GM10248 (cell line): ENCODE data around the gene ARHGEF1.
"Not testable (repeated sequence)": the region's sequence is repeated elsewhere in the genome, so short reads cannot be mapped to it uniquely, and the experiment has no call there.

Source experiments
- CTCF ChIA-PET: fragments of 300-600 bp; sonication (Branson Sonifier 250); formaldehyde crosslinking; extraction: SDS; loops from one replicate; lab custom pipeline; 2021; ENCODE audit warnings: antibody characterized with exemption; lab: Yijun Ruan, JAX
- POLR2A ChIA-PET: fragments of 350-650 bp; sonication (Branson Sonifier 250); formaldehyde crosslinking; extraction: SDS; loops from one replicate; lab custom pipeline; 2020; ENCODE audit warnings: antibody characterized with exemption; lab: Yijun Ruan, JAX
- DNase-seq: peaks from one replicate; pipeline ENCODE4 v3.0.0; 2012; ENCODE audit errors: extremely low spot score
- CTCF ChIP-seq: IDR thresholded peaks from 2 replicates; pipeline ENCODE4 v1.5.1; 2012; ENCODE audit warnings: mild to moderate bottlenecking, low read depth; ENCODE audit errors: extremely low read depth, missing control alignments, control extremely low read depth

Gene ARHGEF1

DNA sequence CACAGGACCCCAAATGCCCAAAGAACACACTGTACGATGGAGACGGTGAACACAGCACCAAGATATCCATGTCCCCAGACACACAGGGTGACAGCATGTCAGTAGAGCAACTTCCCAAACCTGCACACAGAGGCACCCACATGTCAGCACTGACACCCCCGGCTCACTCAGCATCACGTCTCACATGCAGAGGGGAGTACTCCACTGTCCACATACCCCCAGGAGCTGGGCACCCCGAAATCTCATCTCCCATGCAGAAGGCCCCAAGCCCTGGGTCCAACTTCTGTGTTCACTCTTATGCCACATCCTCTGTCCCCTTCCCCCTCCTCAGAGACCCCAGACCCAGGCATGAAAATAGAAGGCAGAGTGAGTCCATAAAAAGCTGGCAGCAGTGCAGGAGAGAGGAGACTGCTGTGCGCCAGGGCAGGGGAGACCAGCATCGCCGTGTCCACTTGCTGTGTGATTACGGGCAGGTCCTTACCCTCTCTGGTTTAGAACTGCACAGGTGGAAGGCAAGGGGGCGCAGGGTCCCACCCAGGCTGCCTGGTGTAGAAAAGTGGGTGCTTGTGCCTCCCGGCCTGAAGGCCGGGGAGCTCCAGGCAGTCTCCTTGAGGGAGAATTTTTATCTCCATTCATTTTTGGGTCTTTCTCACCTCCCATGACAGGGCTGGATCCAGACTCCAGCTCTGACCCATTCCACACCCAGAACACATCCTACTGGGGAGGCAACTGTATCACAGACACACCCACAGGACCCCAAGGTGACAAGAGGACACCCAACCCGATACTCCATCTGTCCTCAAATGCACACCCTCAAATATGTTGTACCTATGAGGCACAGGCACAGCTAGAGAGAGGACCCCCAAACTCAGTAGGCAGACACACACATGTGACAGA lies 28.3 kb downstream of the ARHGEF1 start:
- no peak for DNase-seq
- no peak for TF ChIP-seq CTCF
- POLR2A ChIA-PET = interaction anchor here (0.6 kb wide), 2 partner anchors 21 to 40 kb away, joined by 4 to 8 read pairs; no protein-coding TSS in a partner anchor
- CTCF ChIA-PET = interaction anchor here (1.0 to 1.2 kb wide), 3 partner anchors 10 to 52 kb away, joined by 3 to 4 read pairs (median 3); partner anchors contain the start of gene RPS19

DNA sequence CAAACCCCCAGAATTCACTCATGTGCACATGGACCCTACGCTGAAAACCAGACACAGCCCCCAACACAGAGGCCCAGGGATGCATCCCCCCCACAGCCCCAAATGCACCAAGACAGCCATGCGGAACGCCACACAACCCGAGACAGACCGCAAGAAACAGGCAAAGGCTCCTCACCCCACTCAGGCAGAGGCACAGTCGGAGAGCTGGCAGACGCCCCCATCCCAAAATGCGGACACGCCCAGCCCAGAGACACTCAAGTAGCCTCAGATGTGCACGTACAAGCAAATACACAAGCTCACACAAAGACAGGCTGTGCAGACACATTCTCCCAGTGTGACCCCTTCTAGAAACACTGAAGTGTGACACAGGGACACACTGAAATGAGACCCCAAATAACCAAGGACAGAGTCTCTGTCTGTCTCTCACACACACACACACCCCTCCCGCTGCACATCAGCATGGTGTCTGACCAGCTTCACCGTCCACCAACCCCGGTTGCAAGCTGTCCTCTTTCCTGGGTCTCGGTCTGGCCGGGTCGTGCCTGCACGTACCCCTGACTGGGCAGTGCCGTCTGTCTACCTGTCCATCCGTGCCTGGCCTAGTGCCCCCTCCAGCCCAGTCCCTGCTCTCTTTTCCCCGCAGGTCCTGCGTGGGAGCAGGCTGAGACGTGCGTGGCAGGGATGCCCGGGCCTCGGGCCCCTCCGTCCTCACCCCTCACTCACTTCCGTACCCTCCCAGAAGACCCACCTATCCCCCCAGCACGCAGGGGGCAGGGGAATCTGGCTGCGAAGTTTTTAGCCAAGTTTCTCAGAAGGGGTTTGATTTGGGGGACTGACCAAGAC lies 29.1 kb downstream of the ARHGEF1 start:
- CTCF ChIA-PET = interaction anchor here (1.0 to 1.2 kb wide), 3 partner anchors 11 to 53 kb away, joined by 3 to 4 read pairs (median 3); partner anchors contain the start of gene RPS19
- no peak for DNase-seq
- no peak for TF ChIP-seq CTCF
- POLR2A ChIA-PET = interaction anchor here (0.6 kb wide), 1 partner anchor 22 kb away, joined by 4 read pairs; no protein-coding TSS in a partner anchor

GRCh38 chr19:41912899-41913537 lies 30.0 kb downstream of the ARHGEF1 start:
- ChIA-PET CTCF (no interaction called here), POLR2A (no interaction called here)
- no peak for DNase-seq
- TF ChIP-seq CTCF = no peak

- DNase-seq = no peak
- CTCF ChIA-PET = no interaction called here
- TF ChIP-seq CTCF = no peak
- POLR2A ChIA-PET = no interaction called here
These were observed 30.8 kb downstream of the ARHGEF1 start for GRCh38 chr19:41913538-41914423.

GRCh38 chr19:41914424-41914834 lies 31.4 kb downstream of the ARHGEF1 start:
- POLR2A ChIA-PET, CTCF ChIA-PET, DNase-seq: not testable (repeated sequence)

DNA sequence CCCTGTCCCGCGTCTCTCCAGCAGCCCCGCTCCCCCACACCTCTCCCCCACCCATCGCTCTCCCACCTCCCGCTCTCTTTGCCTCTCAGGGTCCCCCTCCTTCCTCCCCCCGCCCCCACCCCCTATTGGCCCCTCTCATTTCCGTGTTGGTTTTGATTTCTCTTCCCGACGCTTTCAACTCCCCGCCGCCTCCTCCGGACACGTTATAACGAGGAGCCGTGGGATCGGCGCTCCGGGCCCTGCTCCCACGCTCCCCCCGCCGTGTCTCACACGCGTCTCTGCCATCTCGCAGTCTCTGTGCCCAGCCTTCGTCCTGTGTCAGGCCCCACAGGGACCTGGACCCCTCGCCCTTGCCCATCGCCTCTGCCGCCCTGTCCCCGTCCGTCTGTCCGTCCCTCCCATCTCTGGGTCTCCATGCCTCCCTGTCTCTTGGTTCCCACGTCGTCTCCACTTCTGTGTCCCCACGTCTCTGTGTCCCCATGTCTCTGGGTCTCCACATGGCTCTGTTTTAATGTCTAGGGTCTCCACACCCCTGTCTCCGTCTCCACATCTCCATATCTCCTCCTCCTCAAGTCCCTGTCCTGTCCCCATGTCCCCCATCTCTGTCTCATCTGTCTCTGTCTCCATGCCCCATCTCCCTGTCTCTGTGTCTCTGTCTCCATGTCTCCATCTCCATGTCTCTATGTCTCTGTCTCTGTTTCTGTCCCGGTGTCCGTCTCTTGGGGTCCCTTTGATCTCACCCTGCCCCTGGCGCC lies 32.2 kb downstream of the ARHGEF1 start:
- CTCF ChIA-PET = no interaction called here
- POLR2A ChIA-PET = no interaction called here
- TF ChIP-seq CTCF = no peak
- no peak for DNase-seq
